H1 (cell line): ENCODE measurements around the gene KCNJ9. TPM values are rescaled to one million over a fixed set of nuclear protein-coding genes. Genes with fewer than 3 reads are reported as not detected.

Experiments
- CTCF ChIA-PET: fragments of 300-600 bp; sonication (Branson Sonifier 250); formaldehyde crosslinking; loops from one replicate; lab custom pipeline; 2021; ENCODE audit not compliant: partially characterized antibody; lab: Charles Lee
- POLR2A ChIA-PET: fragments of 300-600 bp; sonication (Branson Sonifier 250); formaldehyde crosslinking; loops from one replicate; lab custom pipeline; 2021; ENCODE audit warnings: inconsistent platforms; ENCODE audit not compliant: partially characterized antibody; lab: Charles Lee
- DNase-seq, 2 experiments: peaks; one replicate each; pipeline versions ENCODE4 v3.0.0 to v3.0.0-alpha.2; 2010 to 2022; ENCODE audit warnings: low spot score in 2 of 2, low read depth in 1 of 2, mixed read lengths in 1 of 2
- FAIRE-seq: peaks from 2 replicates; lab custom pipeline; 2011; peaks lifted over from hg19 to GRCh38; lab: Jason Lieb, UNC
- H2AFZ ChIP-seq: 2 replicates; pipeline ENCODE4 v1.8.1; 2012; ENCODE audit warnings: low read length, inconsistent platforms
- H2AK5ac ChIP-seq: 2 replicates; pipeline ENCODE4 v1.6.1; 2013; ENCODE audit warnings: low read depth, low read length
- H2BK120ac ChIP-seq: replicated peaks from 2 replicates; pipeline ENCODE3; 2013; ENCODE audit warnings: low read depth, low read length, inconsistent platforms
- H2BK12ac ChIP-seq: 2 replicates; pipeline ENCODE4 v1.6.1; 2013; ENCODE audit warnings: low read depth, low read length
- H2BK15ac ChIP-seq: 2 replicates; pipeline ENCODE4 v1.6.1; 2013; ENCODE audit warnings: low read length
- H2BK20ac ChIP-seq: 2 replicates; pipeline ENCODE4 v1.6.1; 2013; ENCODE audit warnings: low read length
- H2BK5ac ChIP-seq: 2 replicates; pipeline ENCODE4 v1.6.1; 2013; ENCODE audit warnings: low read depth, low read length
- H3K14ac ChIP-seq: 2 replicates; pipeline ENCODE4 v1.6.1; 2013; ENCODE audit warnings: inconsistent platforms; ENCODE audit not compliant: insufficient read length
- H3K18ac ChIP-seq: 2 replicates; pipeline ENCODE4 v1.6.1; 2013; ENCODE audit warnings: low read length; ENCODE audit errors: extremely low read depth
- H3K23ac ChIP-seq: 2 replicates; pipeline ENCODE4 v1.6.1; 2013; ENCODE audit warnings: inconsistent platforms; ENCODE audit not compliant: insufficient read length
- H3K23me2 ChIP-seq: 2 replicates; pipeline ENCODE4 v1.6.1; 2013; ENCODE audit warnings: low read depth, low read length
- H3K27ac ChIP-seq: 2 replicates; pipeline ENCODE4 v1.6.1; 2011; ENCODE audit warnings: low read depth, low read length, inconsistent platforms
- H3K27me3 ChIP-seq, 4 experiments: replicated peaks in 1 of 4; 1 replicate in 1 of 4; 2 replicates in 3 of 4; pipeline versions ENCODE4 v1.6.1 to v1.8.1; 2011 to 2013; ENCODE audit warnings: low read length in 3 of 4, mild to moderate bottlenecking in 3 of 4, inconsistent platforms in 2 of 4, mixed read lengths in 2 of 4, moderate library complexity in 1 of 4; ENCODE audit not compliant: control insufficient read depth in 3 of 4, insufficient read depth in 3 of 4; ENCODE audit errors: extremely low read depth in 1 of 4
- H3K36me3 ChIP-seq, 4 experiments: 2 replicates each; pipeline versions ENCODE4 v1.6.1 to v1.8.1; 2011 to 2013; ENCODE audit warnings: mild to moderate bottlenecking in 4 of 4, low read length in 3 of 4, moderate library complexity in 2 of 4, control low read depth in 1 of 4, inconsistent platforms in 1 of 4; ENCODE audit not compliant: insufficient read depth in 4 of 4, control insufficient read depth in 2 of 4
- H3K4ac ChIP-seq: replicated peaks from 2 replicates; pipeline ENCODE3; 2013; ENCODE audit warnings: low read length, low read depth, mixed read lengths, inconsistent platforms; ENCODE audit not compliant: insufficient read length
- H3K4me1 ChIP-seq, 4 experiments: replicated peaks in 1 of 4; 1 replicate in 1 of 4; 2 replicates in 3 of 4; pipeline versions ENCODE4 v1.6.1 to v1.8.1; 2011 to 2013; ENCODE audit warnings: low read length in 3 of 4, inconsistent platforms in 2 of 4, mixed read lengths in 1 of 4; ENCODE audit not compliant: insufficient read depth in 4 of 4, control insufficient read depth in 3 of 4
- H3K4me2 ChIP-seq, 2 experiments: 2 replicates each; pipeline versions ENCODE4 v1.6.1 to v1.8.1; 2011 to 2013; ENCODE audit warnings: low read depth in 2 of 2, low read length in 2 of 2, control low read depth in 1 of 2, inconsistent platforms in 1 of 2, mild to moderate bottlenecking in 1 of 2; ENCODE audit not compliant: insufficient read depth in 1 of 2
- H3K4me3 ChIP-seq, 4 experiments: fragments of 200-600, 300-600 bp in 1 of 4; sonication (generic), shearing (Covaris generic), sonication (Bioruptor Twin) in 1 of 4; 2 replicates each; pipeline versions ENCODE4 v1.5.1 to v1.8.1; 2011 to 2016; ENCODE audit warnings: low read length in 4 of 4, low read depth in 3 of 4, control low read depth in 2 of 4, inconsistent platforms in 2 of 4, mild to moderate bottlenecking in 2 of 4, mixed read lengths in 1 of 4, moderate library complexity in 1 of 4; ENCODE audit not compliant: insufficient read depth in 2 of 4; ENCODE audit errors: extremely low read depth in 1 of 4
- H3K56ac ChIP-seq: replicated peaks from 2 replicates; pipeline ENCODE3; 2013; ENCODE audit warnings: low read depth, mild to moderate bottlenecking, mixed read lengths, low read length, inconsistent platforms; ENCODE audit not compliant: insufficient read length
- H3K79me1 ChIP-seq: 2 replicates; pipeline ENCODE4 v1.6.1; 2013; ENCODE audit warnings: low read depth, low read length, control low read depth
- H3K79me2 ChIP-seq, 2 experiments: 2 replicates each; pipeline versions ENCODE4 v1.6.1 to v1.8.1; 2012 to 2013; ENCODE audit warnings: low read length in 2 of 2, mild to moderate bottlenecking in 2 of 2, inconsistent platforms in 1 of 2; ENCODE audit not compliant: insufficient read depth in 2 of 2, control insufficient read depth in 1 of 2
- H3K9ac ChIP-seq, 4 experiments: replicated peaks in 1 of 4; 1 replicate in 1 of 4; 2 replicates in 3 of 4; pipeline versions ENCODE4 v1.6.1 to v1.8.1; 2011 to 2013; ENCODE audit warnings: low read depth in 3 of 4, low read length in 3 of 4, control low read depth in 2 of 4, mild to moderate bottlenecking in 2 of 4, moderate library complexity in 2 of 4, inconsistent platforms in 1 of 4; ENCODE audit errors: extremely low read depth in 1 of 4
- H3K9me3 ChIP-seq, 2 experiments: 2 replicates each; pipeline versions ENCODE4 v1.6.1 to v1.8.1; 2012 to 2013; ENCODE audit warnings: mild to moderate bottlenecking in 2 of 2, moderate library complexity in 2 of 2, control low read depth in 1 of 2, inconsistent platforms in 1 of 2, low read depth in 1 of 2, low read length in 1 of 2, mixed read lengths in 1 of 2; ENCODE audit not compliant: insufficient read depth in 2 of 2
- H4K20me1 ChIP-seq, 2 experiments: replicated peaks in 1 of 2; 2 replicates each; pipeline versions ENCODE3 to v1.8.1; 2011 to 2013; ENCODE audit warnings: inconsistent platforms in 2 of 2, low read length in 2 of 2, mild to moderate bottlenecking in 1 of 2; ENCODE audit not compliant: insufficient read depth in 2 of 2, control insufficient read depth in 1 of 2
- H4K5ac ChIP-seq: 2 replicates; pipeline ENCODE4 v1.6.1; 2013; ENCODE audit warnings: low read length, low read depth, mixed read lengths, inconsistent platforms; ENCODE audit not compliant: insufficient read length
- H4K8ac ChIP-seq: 2 replicates; pipeline ENCODE4 v1.8.0; 2013; ENCODE audit warnings: mild to moderate bottlenecking, moderate library complexity, low read length, inconsistent platforms; ENCODE audit not compliant: insufficient read depth; ENCODE audit errors: extremely low read depth
- H4K91ac ChIP-seq: replicated peaks from 2 replicates; pipeline ENCODE3; 2013; ENCODE audit warnings: low read length, mixed read lengths, inconsistent platforms; ENCODE audit not compliant: insufficient read length
- BCL11A ChIP-seq, 2 experiments: IDR thresholded peaks; one replicate each; pipeline ENCODE4 v1.6.1; 2011; ENCODE audit warnings: low read depth in 2 of 2, low read length in 2 of 2, mild to moderate bottlenecking in 2 of 2
- CBX5 ChIP-seq: fragments of 300-800, 300-1000 bp; sonication (generic); IDR thresholded peaks from 2 replicates; pipeline ENCODE4 v1.7.1; 2016; ENCODE audit warnings: antibody characterized with exemption, low read length, low read depth
- EZH2 ChIP-seq: fragments of 200-600 bp; sonication (generic); IDR thresholded peaks from 2 replicates; pipeline ENCODE4 v1.7.1; 2012; ENCODE audit warnings: low read depth, mild to moderate bottlenecking, moderate library complexity, low read length, inconsistent platforms; ENCODE audit not compliant: severe bottlenecking
- GABPA ChIP-seq: IDR thresholded peaks from 2 replicates; pipeline ENCODE4 v1.6.1; 2011; ENCODE audit warnings: mild to moderate bottlenecking, low read length, moderate library complexity, borderline replicate concordance; ENCODE audit not compliant: insufficient read depth
- JUN ChIP-seq: IDR thresholded peaks from 2 replicates; pipeline ENCODE4 v1.6.1; 2011; ENCODE audit warnings: low read depth, mild to moderate bottlenecking, improper control_type of control experiment, low read length
- NRF1 ChIP-seq: IDR thresholded peaks from 2 replicates; pipeline ENCODE4 v1.6.1; 2011; ENCODE audit warnings: mild to moderate bottlenecking, low read depth, low read length, improper control_type of control experiment
- RBBP5 ChIP-seq: IDR thresholded peaks from 2 replicates; pipeline ENCODE4 v1.7.1; 2012; ENCODE audit warnings: low read depth, mild to moderate bottlenecking, inconsistent platforms, low read length, moderate library complexity, borderline replicate concordance
- SAP30 ChIP-seq: fragments of 300-600 bp; sonication (generic); IDR thresholded peaks from 2 replicates; pipeline ENCODE4 v1.7.1; 2012; ENCODE audit warnings: low read length, moderate library complexity, mild to moderate bottlenecking, inconsistent platforms; ENCODE audit not compliant: insufficient read depth, insufficient replicate concordance
- SIN3A ChIP-seq, 2 experiments: IDR thresholded peaks in 1 of 2; conservative IDR thresholded peaks in 1 of 2; 2 replicates each; pipeline ENCODE4 v1.6.1; 2011 to 2012; ENCODE audit warnings: low read length in 2 of 2, improper control_type of control experiment in 1 of 2, low read depth in 1 of 2, mild to moderate bottlenecking in 1 of 2
- SP4 ChIP-seq: IDR thresholded peaks from 2 replicates; pipeline ENCODE4 v1.6.1; 2012; ENCODE audit warnings: low read length, inconsistent platforms
- YY1 ChIP-seq: IDR thresholded peaks from 2 replicates; pipeline ENCODE4 v1.6.1; 2011; ENCODE audit warnings: low read depth, mild to moderate bottlenecking, low read length
- ZNF274 ChIP-seq: IDR thresholded peaks from 2 replicates; pipeline ENCODE4 v1.7.0; 2012; ENCODE audit warnings: low read length, borderline replicate concordance; ENCODE audit errors: extremely low read depth
- WGBS, 2 experiments: shearing (Covaris generic) in 1 of 2; methylation state at CpG; one replicate each; pipeline versions ENCODE4 v1.1.6 to v1.1.7; 2013 to 2015; ENCODE audit warnings: low lambda C conversion rate in 2 of 2, mixed read lengths in 2 of 2, inconsistent platforms in 1 of 2, low coverage in 1 of 2, missing lambda C conversion rate in 1 of 2; ENCODE audit not compliant: insufficient replicate concordance in 2 of 2, insufficient coverage in 1 of 2, insufficient read length in 1 of 2; ENCODE audit errors: extremely low coverage in 1 of 2, missing lambda C conversion rate in 1 of 2; 5-methylcytosine and 5-hydroxymethylcytosine counted together
- polyA plus RNA-seq, 7 experiments: library from polyadenylated mRNA; depleted of rRNA in 3 of 7; stranded (reverse) in 5 of 7; unstranded in 2 of 7; fragments of >200 nt in 5 of 7; fragments of 200-250 nt in 2 of 7; gene quantifications; 1 replicate in 5 of 7; 2 replicates in 1 of 7; 4 replicates in 1 of 7; pipeline versions ENCODE4 v1.2.1 to v1.2.3, GENCODE V29; 2011 to 2013; ENCODE audit warnings: missing spikeins in 2 of 7, mixed read lengths in 2 of 7
- total RNA-seq: library from RNA; stranded (reverse); fragmentation: NEBNext Ultra II Directional; extraction: Animal tissue kit (Norgen Biotek cat#: 25700); gene quantifications from 2 replicates; pipeline ENCODE4 v1.2.1, GENCODE V29; 2021
- TF ChIP-seq, protein P1 (sequence below): IDR thresholded peaks from 2 replicates; pipeline ENCODE4 v1.6.1; 2012; ENCODE audit warnings: inconsistent platforms

KCNJ9 gene
- total and polyA plus RNA-seq, 2 of the 8 experiments (the other 6 are each of a cell fraction or from before 2014, with no cell fraction given), result 0.02 to 0.13 TPM

DNA sequence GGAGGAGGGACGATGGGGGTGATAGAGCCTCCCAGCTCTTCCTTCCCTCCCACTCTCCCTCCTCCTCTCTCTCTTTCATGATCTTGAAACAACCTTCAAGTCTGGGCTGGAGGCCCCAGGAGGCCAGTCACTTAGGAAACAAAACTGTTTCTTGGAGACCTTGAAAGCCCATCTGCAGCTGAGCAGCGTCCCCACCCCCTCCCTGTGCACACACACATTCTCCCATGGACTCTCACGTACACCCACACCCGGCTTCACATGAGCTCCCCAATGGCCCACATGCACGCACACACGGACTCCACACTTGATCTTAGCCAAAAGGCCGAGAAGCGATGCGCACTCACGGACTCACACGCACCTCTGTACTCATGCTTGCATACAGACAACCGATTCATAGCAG lies 31.0 kb downstream of the KCNJ9 start:
- CTCF ChIA-PET, result interaction anchor here (0.8 to 18.1 kb wide), 10 partner anchors 9 to 107 kb away, joined by 3 to 256 read pairs (median 4); partner anchors contain the start of gene CASQ1
- TF ChIP-seq BCL11A (IDR thresholded peaks at IDR 0.05; ENCODE audit: low read depth in 2 of 2, low read length in 2 of 2), result no peak
- TF ChIP-seq GABPA, result no peak
- no peak for TF ChIP-seq YY1
- no peak for TF ChIP-seq EZH2
- no peak for TF ChIP-seq CBX5
- no peak for TF ChIP-seq SIN3A (conservative IDR thresholded peaks at IDR 0.05 in 1 of 2, IDR thresholded peaks at IDR 0.05 in 1 of 2; ENCODE audit: low read depth in 1 of 2, low read length in 2 of 2)
- no peak for TF ChIP-seq NRF1
- TF ChIP-seq SAP30, result no peak
- TF ChIP-seq, protein P1, sequence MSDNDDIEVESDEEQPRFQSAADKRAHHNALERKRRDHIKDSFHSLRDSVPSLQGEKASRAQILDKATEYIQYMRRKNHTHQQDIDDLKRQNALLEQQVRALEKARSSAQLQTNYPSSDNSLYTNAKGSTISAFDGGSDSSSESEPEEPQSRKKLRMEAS, result no peak
- no peak for TF ChIP-seq JUN
- no peak for TF ChIP-seq SP4
- no peak for TF ChIP-seq ZNF274
- TF ChIP-seq RBBP5, result no peak

More for the DNA sequence above, 31.0 kb downstream of the KCNJ9 start:
- Histone ChIP-seq H3K9ac (no peak overlapping the region), H3K4me1 (peaks cover 15 to 57% (median 38%) of the 10 kb centered on the region in 4 experiments), H4K8ac (no peak overlapping the region), H3K18ac (no peak overlapping the region), H3K27ac (no peak overlapping the region), H3K23me2 (peaks cover 8% of the 10 kb centered on the region), H3K27me3 (no peaks in the 10 kb centered on the region; a peak in 1 of 7 replicates), H2BK120ac (no peak overlapping the region), H4K20me1 (no peaks in the 10 kb centered on the region), H2BK12ac (peak overlapping the region; percentile 95; the same call in 1 of the 2 replicates), H2AFZ (no peak overlapping the region), H4K91ac (no peak overlapping the region), H2BK15ac (0 out of 2 replicates have a peak overlapping the region, but pooled peaks have one; percentile 48), H3K4ac (no peak overlapping the region), H3K56ac (no peak overlapping the region), H2AK5ac (peak overlapping the region; percentile 10; the same call in 1 of the 2 replicates), H3K79me1 (no peaks in the 10 kb centered on the region), H3K36me3 (no peaks in the 10 kb centered on the region), H3K79me2 (peaks cover 0 to 8% of the 10 kb centered on the region in 2 experiments; a peak in 1 of 4 replicates), H4K5ac (no peak overlapping the region), H3K23ac (no peak overlapping the region), H2BK5ac (no peak overlapping the region), H3K4me3 (no peak overlapping the region), H3K14ac (no peak overlapping the region), H3K9me3 (no peaks in the 10 kb centered on the region), H3K4me2 (no peak overlapping the region), H2BK20ac (no peak overlapping the region)
- WGBS, 2 experiments, result 88% methylated on average over 11 of the region's 12 CpGs; no CpG with 5 or more reads in 1 of the 2 experiments
- FAIRE-seq, result peak; percentile 58
- no peak for DNase-seq
- POLR2A ChIA-PET, result interaction anchor here (0.9 to 1.2 kb wide), 5 partner anchors 10 to 36 kb away, joined by 3 read pairs; no protein-coding TSS in a partner anchor
